Kidney capillary endothelial cell (primary cell): ENCODE data around the gene FGD6.
"Not testable (repeated sequence)": the region's sequence is repeated elsewhere in the genome, so short reads cannot be mapped to it uniquely, and the experiment has no call there.

Experiments
- DNase-seq: peaks from one replicate; pipeline ENCODE4 v3.0.0-alpha.2; 2018; ENCODE audit warnings: low spot score

Gene FGD6

DNA sequence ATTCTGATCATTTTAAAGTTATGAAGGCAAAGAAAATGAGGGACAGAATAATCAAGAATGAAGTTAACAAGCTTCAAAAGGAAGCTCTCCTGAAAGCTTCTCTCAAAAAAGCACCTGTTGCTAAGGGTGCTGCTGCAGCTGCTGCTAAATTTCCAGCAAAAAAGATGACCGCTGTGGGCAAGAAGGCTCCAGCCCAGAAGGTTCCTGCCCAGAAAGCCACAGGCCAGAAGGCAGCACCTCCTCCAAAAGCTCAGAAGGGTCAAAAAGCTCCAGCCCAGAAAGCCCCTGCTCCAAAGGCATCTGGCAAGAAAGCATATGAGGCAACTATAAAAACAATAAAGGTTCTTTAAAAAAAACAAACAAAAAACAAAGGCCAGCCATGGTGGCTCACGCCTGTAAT is 91.2 kb downstream of the FGD6 start:
- DNase-seq = no peak

DNA sequence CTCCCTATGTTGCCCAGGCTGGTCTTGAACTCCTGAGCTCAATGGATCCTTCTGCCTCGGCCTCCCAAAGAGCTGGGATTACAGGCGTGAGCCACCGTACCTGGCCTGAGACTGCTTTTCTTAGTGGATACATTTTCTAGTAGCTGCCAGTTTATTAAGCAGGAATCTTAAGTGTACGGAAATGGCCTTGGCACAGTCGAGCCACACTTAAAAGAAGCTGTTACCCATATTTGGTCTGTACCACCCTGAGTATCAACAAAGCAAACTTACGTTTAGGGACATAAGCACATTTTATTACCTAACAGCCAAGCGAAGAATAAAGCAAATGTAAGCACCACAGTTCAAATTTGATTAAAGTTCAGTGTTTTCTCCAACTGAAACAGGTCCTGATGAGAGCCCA is 93.2 kb downstream of the FGD6 start:
- DNase-seq = no peak

DNA sequence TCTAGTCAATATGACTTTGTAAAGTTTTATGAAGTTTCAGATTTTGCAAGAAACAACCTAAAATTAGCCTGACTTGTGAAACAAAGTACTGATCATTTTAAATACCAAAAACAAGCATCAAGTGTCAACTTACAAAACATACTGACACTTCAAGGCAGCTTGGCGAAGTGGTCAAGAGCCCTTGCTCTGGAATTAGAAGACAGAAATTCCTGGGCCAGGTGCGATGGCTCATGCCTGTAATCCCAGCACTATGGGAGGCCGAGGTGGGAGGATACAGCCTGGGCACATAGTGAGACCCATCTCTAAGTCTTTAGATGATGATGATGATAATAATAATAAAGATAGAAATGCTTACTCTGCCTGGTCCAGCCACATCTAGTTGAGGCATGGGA is 98.5 kb downstream of the FGD6 start:
- no peak for DNase-seq

DNA sequence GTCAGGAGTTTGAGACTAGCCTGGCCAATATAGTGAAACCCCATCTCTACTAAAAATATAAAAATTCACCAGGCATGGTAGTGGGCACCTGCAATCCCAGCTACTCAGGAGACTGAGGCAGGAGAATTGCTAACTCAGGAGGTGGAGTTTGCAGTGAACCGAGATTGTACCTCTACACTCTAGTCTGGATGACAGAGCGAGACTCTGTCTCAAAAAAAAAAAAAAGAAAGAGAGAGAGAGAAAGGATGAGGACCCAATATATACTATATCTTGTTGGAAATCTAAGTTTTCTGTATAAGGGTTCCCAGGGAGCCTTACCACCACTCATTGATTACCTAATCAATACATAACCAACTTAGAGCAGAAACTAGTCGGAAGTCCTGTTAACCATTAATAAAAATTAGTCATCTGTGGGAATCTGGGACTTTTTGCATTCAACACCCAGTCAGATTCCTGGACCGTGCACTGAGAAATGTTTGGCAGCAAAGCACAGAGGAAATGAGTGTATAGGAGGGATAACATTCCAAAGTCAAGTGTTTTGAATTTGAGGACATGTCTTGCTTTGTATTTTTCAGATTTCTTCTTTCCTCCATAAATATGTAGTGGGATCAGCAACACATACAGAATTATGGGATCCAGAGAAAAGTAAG is 99.0 kb downstream of the FGD6 start:
- peak; percentile 80 for DNase-seq

DNA sequence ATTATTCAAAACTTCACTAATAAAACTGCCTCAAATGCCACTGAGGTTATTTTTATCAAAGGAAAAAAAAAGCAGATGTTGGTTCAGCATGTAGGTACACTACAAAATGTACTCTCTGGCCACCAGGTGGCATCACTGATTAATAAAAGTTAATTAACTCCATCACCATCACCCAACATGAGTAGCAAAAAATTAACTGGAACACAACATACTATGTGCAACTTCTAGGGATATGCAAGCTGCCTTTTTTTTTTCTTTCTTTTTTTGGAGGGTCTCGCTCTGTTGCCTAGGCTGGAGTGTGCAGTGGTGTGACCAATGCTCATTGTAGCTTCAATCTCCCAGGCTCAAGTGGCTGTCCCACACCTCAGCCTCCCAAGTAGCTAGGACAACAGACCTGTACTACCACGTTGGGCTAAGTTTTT is 100.1 kb downstream of the FGD6 start:
- DNase-seq = peak; percentile 79

DNA sequence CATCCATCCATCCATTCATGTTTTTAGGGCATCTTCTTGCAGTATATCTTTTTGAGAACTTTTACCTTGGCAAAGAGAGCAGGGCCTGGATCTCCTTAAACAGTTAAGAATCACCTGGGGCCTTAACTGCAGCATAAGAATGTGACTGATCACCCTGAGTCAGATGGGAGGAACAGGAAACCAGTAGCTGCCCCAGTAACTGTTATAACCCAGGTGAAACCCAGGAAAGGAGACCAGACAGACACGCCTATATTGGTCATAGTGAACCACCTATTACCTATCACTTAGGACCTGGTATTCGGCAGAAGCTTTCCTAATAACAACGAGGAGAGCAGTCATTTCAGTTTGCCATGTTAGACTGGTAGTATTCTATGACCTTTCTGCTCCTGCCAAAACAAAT is 100.5 kb downstream of the FGD6 start:
- DNase-seq = no peak

DNA sequence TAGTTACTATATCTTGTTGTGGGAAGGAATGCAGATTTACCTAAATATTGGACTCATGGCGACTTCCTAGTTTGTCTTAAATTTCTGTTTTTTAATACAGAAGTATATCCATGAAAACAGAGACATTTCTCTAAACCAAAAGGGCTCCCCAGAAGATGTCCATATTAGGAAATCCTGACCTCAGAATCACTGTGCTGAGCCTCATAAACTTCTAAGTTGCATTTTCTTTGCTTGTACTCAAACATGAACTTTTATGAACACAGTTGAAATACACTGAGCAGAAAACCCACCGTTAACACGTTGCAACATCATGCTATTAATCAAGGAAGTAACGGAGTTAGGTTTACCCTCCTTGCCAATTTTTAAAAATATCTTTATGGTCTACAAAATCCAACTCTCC is 100.9 kb downstream of the FGD6 start:
- no peak for DNase-seq

DNA sequence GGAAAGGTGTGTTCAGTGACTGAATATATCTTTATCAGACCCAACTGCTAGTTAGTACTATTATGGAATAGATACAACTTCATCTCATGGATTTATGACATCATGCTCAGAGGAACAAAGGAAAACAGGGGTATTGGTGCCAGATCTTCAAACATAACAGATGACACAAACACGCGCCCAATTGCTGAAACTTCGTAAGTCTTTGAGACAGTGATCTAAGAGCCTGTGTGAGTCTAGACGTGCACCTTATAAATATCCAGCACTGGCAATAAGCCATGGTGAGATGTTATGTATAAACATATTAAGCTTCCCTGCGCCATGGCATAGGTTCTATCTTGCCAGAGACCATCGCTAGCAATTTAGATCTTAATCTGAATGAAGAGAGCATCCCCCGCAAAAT is 101.6 kb downstream of the FGD6 start:
- DNase-seq = no peak

DNA sequence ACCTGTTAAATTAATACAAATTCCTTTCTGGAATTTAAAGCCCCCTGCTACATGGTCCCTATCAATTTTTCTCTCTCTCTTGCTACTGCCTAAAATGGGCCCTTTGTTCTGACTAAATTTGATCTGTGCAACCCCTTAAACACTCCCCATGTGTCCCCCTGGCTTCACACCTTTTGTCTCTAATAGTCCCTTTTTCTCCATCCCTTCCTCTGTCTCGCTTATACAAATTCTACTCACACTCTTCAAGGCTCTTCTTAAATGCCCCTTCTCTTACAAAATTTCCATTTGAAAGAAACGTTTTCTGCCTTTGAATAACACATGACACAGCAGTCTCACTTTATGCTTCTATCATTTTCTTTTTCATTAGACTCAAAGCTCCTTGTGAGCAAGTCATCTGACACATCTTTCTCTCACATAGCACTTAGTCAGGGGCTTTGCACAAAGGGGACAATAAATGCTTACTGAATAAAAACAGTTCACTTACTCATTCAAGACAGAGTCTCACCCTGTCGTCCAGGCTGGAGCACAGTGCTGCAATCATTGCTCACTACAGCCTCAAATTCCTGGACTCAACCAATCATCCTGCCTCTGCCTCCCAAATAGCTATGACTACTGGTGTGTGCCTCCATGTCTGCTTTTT is 102.4 kb downstream of the FGD6 start:
- DNase-seq = no peak

DNA sequence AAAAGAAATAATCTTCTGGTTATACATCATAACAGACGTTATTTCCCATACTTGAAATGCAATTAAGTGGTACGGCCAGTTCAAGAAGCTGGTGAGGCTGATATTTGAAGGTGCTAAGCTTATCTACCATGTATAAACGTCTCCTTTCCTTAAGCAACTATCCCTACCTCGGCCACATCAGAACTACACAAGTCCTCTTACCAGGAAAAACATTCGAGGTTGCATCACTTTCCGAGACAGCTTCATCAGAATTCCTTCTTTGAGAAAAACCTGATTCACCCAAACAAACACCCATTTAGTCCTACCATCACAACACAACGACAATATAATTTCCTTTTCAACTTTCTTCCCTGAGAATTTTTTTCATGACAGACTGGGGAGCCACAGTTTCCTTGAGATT is 109.9 kb downstream of the FGD6 start:
- no peak for DNase-seq

DNA sequence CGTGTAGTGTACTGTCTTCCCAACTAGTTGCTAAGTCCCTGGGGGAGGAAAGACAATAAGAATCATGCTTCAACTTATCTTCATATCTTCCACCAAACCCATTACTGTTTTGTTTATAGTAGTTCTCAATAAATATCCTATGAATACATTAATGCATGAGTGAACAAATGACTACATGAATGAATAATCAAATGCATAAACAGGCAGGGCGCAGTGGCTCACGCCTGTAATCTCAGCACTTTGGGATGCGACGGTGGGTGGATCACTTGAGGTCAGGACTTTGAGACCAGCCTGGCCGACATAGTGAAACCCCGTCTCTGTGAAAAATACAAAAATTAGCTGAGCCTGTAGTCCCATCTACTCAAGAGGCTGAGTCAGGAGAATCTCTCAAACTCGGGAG is 111.7 kb downstream of the FGD6 start:
- DNase-seq = no peak

DNA sequence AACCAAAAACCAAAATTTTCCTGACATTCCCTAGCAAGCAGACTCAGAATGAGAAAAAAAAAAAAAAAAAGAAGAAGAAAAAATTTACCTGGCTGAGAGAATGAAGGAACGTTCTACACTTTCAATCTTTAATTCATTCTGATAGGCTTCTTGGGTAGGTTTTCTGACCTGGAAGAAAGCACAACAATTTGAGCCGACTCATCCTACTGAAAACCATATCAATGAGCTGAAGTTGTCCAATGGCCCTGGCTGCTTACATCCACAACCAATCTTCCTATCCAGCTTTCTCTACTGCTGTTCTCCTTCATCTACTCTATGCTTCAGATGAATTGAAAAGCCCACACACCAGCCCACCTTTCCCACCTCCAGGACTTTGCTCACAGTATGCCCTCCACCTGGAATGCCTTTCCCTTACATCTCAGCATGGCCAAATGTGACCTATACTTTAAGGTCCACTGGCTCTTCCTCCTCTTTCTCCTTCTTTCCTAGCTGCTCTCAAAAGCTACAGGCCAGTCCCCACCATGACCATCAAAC is 112.3 kb downstream of the FGD6 start:
- DNase-seq = no peak

DNA sequence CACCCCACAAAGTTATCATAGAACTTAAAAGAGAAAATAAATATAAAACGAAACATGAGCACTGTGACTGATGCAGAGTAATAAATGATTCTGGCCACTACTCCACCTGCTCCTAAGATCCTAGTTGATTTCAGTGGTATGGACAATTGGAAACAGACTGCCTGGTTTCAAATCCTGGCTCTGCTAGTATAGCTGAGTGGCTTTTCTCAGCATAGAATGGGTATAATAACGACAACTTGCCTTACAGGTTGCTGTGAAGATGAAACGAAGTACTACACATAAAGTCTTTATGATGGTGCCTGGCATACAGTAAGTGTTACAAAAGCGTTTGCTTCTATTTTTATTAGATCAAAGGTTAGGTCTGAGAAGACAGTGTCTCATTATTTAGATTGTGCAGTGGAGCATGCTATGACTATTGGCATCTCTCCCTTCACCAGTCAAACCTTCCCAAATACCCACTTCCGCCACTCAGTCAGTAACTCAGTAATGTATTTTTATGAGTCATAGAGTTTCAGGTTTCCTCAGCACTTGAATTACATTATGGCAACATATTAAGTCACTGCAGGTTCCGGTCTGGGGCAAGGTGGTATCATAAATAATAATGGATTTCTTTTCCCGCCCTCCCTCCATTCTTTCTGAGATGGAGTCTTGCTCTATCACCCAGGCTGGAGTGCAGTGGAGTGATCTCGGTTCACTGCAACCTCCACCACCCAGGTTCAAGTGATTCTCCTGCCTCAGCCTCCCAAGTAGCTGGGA is 114.2 kb downstream of the FGD6 start:
- no peak for DNase-seq

DNA sequence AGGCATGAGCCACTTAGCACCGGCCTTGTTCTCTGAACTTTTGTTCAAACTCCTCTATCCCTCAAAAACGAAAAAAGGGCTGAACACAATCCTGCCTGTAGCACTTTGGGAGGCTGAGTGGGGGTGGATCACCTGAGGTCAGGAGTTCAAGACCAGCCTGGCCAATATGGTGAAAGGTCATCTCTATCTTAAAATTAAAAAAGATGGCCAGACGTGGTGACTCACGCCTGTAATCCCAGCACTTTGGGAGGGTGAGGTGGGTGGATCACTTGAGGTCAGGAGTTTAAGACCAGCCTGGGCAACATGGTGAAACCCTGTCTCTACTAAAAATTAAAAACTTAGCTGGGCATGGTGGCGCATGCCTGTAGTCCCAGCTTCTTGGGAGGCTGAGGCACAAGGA is 115.3 kb downstream of the FGD6 start:
- not testable (repeated sequence) for DNase-seq

DNA sequence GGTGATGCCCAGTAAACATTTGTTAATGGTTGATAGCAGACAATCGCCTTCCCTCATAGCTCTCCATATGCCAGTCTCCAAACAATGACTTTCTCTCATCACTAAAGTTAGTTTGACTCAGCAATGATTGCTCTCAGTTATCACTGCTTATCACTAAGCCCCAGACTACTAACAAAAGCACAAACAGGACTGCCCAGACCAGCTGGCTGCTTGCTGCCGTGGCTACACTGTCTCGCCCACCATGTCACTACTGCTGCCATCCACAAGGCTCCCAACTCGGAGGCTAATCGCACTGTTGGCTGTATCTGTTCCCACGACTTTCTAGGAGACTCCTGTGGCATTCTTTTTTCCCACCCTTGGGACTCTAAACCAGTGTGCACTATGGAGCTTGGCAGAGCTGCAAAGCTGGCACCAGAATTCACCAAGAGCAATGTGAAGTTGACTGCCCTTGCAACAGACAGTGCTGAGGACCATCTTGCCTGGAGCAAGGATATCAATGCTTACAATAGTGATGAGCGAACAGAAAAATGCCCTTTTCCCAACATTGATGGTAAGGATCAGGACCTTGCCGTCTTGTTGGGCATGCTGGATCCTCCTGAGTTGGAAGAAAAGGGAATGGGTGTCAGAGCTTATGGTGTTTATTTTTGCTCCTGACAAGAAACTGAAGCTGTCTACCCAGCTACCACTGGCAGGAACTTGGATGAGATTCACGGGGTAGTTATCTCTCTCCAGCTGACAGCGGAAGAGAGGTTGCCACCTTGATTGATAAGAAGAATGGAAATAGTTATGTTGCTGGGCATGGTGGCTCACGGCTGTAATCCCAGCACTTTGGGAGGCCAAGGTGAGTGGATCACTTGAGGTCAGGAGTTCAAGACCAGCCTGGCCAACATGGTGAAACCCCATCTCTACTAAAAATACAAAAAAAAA is 116.7 kb downstream of the FGD6 start:
- DNase-seq = no peak

DNA sequence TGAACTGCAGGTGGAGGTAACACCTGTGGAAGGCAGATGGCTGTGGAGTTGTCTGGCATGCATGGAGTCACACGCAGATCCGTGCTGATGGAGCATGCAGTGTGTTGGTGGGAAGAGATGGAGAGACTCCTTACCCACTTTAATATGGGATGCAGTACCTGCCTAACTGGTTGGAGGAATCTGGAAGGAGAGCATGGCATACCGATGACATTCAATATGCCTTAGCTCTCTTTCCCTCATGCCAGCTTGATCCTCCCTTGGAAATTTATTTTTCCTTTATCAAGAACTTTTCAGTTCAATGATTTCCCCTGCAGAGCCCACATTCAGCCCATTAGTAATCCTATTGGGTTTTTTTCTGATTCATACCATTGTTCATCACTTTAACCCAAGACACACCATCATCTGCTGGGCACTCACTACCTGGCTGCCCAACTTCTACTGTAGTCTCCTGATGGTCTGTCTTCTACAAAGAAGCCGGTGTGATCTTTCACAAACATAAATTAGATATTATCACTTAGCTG is 117.9 kb downstream of the FGD6 start:
- no peak for DNase-seq

DNA sequence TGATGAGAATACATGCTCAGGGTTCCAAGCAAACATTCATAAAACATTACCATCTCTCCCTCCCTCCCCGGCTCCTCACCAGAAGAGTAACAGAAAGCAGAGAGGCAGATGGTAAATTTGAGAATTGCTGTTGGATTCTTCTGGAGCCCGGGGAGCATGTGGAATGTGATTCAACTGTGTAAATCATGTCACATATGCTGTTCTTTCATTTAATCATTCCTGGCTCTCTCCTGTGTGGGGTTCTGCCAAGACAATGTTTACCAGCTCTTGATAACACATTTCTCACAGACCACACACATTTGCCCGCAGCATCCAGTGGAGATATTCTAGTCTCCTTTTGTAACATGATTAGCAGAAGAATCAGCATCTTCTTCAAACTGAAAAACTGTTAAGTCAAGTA is 120.4 kb downstream of the FGD6 start:
- no peak for DNase-seq

DNA sequence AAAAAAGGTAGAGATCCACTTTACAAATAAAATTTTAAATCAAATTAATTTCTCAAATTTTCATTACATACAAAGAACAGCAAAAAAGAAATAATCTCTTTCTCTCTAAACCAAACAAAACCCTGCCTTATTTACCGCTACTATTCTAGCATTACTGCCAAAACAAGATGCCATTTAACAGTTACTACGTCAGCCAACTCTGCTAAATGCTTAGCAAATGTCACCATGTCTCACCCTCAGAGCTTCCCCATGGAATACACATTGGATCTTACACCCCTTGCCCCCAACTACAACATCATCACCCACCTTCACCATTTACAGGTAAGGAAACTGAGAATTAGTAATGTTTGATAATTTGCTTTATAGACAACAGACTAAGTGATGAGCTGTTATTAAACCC is 120.9 kb downstream of the FGD6 start:
- no peak for DNase-seq

DNA sequence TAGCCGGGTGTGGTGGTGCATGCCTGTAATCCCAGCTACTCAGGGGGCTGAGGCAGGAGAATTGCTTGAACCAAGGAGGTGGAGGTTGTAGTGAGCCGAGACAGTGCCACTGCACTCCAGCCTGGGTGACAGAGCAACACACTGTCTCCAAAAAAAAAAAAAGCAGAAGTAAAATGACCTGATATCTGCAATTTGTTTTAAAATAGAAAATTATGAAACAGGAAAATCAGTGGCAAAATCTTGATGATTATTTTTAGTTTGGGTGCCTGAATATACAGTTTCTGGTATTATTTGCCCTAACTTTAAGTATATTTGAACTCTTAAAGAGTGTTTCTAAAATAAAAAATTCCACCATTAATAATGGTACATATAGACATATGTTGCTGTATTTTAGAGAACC is 121.4 kb downstream of the FGD6 start:
- DNase-seq = not testable (repeated sequence)

DNA sequence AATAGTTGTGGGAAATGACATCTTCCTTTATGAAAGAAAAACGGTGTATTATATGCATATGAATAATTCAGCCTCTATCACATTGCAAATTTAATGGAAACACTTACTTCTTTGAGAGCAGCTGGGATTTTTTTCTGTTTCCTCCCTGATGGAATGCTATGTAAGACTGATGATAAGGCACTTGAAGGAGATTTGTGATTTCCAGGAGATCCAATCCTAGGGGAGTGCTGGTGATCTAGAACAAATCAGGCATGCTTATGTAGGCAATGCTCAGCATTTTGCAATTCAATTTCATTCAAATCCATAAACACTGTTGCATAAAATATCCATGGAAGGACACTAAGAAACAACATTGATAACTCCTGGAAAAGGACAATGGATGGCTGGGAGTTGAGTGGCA is 127.8 kb downstream of the FGD6 start:
- DNase-seq = no peak

DNA sequence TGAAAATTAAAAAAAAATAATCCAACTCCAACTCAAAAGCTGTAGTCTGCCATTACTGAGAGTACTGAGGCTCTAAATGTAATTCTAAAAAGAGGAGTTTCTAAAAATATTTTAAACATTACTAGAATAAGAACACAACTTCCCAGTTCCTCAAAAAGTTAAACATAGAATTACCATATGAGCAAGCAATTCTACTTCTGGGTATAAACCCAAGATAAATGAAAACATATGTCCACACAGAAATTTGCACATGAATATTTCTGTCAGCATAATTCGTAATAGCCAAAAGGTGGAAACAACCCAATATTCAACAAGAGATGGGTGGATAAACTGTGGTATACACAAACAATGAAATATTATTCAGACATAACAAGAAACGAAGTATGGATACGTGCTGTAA is 128.9 kb downstream of the FGD6 start:
- no peak for DNase-seq

DNA sequence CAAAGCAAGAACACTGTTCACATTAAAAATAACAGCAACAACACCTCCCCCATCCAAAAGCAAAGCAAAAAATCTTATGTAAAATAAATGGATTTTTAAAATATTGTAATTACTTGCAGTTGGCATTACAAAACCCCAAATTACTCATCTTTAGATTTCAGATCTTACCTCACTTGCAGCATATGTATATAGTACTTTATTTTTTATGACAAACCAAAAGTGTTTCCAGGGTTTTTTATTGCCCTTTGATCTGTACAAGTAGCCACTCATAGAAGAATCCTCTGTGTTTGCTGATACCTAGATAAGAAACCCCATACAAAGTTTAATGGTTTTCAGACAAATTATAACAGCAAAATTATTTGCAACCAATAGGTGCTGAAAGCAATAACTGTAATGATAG is 131.7 kb downstream of the FGD6 start:
- no peak for DNase-seq
